HepG2 (cell line): ENCODE measurements around the gene C21orf58. TPM values are rescaled to one million over a fixed set of nuclear protein-coding genes. Genes with fewer than 3 reads are reported as not detected.

ENCODE experiments used
- HHEX ChIP-seq: IDR thresholded peaks from 2 replicates; pipeline ENCODE4 v1.6.1; 2016; ENCODE audit warnings: control low read depth
- MTF1 ChIP-seq: sonication (generic); formaldehyde crosslinking; IDR thresholded peaks from 2 replicates; pipeline ENCODE4 v1.5.0; 2020; ENCODE audit warnings: missing genetic modification reagents
- RERE ChIP-seq: IDR thresholded peaks from 2 replicates; pipeline ENCODE4 v1.6.1; 2016; ENCODE audit warnings: low read depth, missing genetic modification reagents, missing compliant biosample characterization
- ZNF281 ChIP-seq: sonication (generic); formaldehyde crosslinking; IDR thresholded peaks from 2 replicates; pipeline ENCODE4 v1.4.0; 2020; ENCODE audit warnings: missing genetic modification reagents, borderline replicate concordance
- ZNF879 ChIP-seq: sonication (generic); formaldehyde crosslinking; IDR thresholded peaks from 2 replicates; pipeline ENCODE4 v1.8.1; 2023; ENCODE audit warnings: missing genetic modification reagents
- polyA plus RNA-seq, 8 experiments: library from polyadenylated mRNA; depleted of rRNA in 3 of 8; stranded (reverse) in 7 of 8; unstranded in 1 of 8; fragments of >200 nt; fragmentation: Illumina TruSeq in 4 of 8; extraction: Trizol in 4 of 8; gene quantifications; 2 replicates each; pipeline versions ENCODE4 v1.2.1 to v1.2.3, GENCODE V29; 2011 to 2016; ENCODE audit warnings: low read depth in 4 of 8, missing spikeins in 1 of 8, mixed read lengths in 1 of 8; ENCODE audit not compliant: insufficient read depth in 1 of 8
- total RNA-seq, 5 experiments: library from RNA; depleted of rRNA; stranded (reverse); fragments of >200 nt; fragmentation: Illumina TruSeq; extraction: Trizol; gene quantifications; 2 replicates each; pipeline ENCODE4 v1.2.3, GENCODE V29; 2016; ENCODE audit warnings: low read depth in 1 of 5
- TF ChIP-seq, protein P1 (sequence below): sonication (generic); formaldehyde crosslinking; IDR thresholded peaks from 2 replicates; pipeline ENCODE4 v1.8.1; 2023; ENCODE audit warnings: mild to moderate bottlenecking, missing genetic modification reagents, borderline replicate concordance
- TF ChIP-seq, protein P2 (sequence below): sonication (generic); formaldehyde crosslinking; IDR thresholded peaks from 2 replicates; pipeline ENCODE4 v1.5.0; 2020; ENCODE audit warnings: missing genetic modification reagents
- TF ChIP-seq, protein P3 (sequence below): sonication (generic); formaldehyde crosslinking; IDR thresholded peaks from 2 replicates; pipeline ENCODE4 v1.4.0; 2020; ENCODE audit warnings: missing genetic modification reagents
- TF ChIP-seq, protein P4 (sequence below): sonication (generic); formaldehyde crosslinking; IDR thresholded peaks from 2 replicates; pipeline ENCODE4 v1.4.0; 2020; ENCODE audit warnings: missing genetic modification reagents
- TF ChIP-seq, protein P5 (sequence below): sonication (generic); formaldehyde crosslinking; IDR thresholded peaks from 2 replicates; pipeline ENCODE4 v1.5.0; 2020; ENCODE audit warnings: mild to moderate bottlenecking, missing genetic modification reagents

The C21orf58 gene
- total and polyA plus RNA-seq, 2 of the 13 experiments (the other 11 are each of a cell fraction or from before 2014, with no cell fraction given): 3.5 to 6.8 TPM

- peak; percentile 71; the same call in 1 of the 2 replicates for TF ChIP-seq ZNF281
- TF ChIP-seq HHEX (CRISPR knock-in tag): no peak
- TF ChIP-seq, protein P1, sequence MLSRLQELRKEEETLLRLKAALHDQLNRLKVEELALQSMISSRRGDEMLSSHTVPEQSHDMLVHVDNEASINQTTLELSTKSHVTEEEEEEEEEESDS: 0 out of 2 replicates have a peak, but pooled peaks have one; percentile 1
- TF ChIP-seq, protein P2, sequence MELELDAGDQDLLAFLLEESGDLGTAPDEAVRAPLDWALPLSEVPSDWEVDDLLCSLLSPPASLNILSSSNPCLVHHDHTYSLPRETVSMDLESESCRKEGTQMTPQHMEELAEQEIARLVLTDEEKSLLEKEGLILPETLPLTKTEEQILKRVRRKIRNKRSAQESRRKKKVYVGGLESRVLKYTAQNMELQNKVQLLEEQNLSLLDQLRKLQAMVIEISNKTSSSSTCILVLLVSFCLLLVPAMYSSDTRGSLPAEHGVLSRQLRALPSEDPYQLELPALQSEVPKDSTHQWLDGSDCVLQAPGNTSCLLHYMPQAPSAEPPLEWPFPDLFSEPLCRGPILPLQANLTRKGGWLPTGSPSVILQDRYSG (CRISPR knock-in tag): peak; percentile 21; the same call in 1 of the 2 replicates
- TF ChIP-seq, protein P3, sequence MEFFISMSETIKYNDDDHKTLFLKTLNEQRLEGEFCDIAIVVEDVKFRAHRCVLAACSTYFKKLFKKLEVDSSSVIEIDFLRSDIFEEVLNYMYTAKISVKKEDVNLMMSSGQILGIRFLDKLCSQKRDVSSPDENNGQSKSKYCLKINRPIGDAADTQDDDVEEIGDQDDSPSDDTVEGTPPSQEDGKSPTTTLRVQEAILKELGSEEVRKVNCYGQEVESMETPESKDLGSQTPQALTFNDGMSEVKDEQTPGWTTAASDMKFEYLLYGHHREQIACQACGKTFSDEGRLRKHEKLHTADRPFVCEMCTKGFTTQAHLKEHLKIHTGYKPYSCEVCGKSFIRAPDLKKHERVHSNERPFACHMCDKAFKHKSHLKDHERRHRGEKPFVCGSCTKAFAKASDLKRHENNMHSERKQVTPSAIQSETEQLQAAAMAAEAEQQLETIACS (CRISPR knock-in tag): no peak
- TF ChIP-seq, protein P4, sequence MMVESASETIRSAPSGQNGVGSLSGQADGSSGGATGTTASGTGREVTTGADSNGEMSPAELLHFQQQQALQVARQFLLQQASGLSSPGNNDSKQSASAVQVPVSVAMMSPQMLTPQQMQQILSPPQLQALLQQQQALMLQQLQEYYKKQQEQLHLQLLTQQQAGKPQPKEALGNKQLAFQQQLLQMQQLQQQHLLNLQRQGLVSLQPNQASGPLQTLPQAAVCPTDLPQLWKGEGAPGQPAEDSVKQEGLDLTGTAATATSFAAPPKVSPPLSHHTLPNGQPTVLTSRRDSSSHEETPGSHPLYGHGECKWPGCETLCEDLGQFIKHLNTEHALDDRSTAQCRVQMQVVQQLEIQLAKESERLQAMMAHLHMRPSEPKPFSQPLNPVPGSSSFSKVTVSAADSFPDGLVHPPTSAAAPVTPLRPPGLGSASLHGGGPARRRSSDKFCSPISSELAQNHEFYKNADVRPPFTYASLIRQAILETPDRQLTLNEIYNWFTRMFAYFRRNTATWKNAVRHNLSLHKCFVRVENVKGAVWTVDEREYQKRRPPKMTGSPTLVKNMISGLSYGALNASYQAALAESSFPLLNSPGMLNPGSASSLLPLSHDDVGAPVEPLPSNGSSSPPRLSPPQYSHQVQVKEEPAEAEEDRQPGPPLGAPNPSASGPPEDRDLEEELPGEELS (CRISPR knock-in tag): 0 out of 2 replicates have a peak, but pooled peaks have one; percentile 9
- TF ChIP-seq ZNF879 (CRISPR knock-in tag): no peak
- no peak for TF ChIP-seq RERE
- peak; percentile 53; the same call in 1 of the 2 replicates for TF ChIP-seq MTF1 (CRISPR knock-in tag)
- TF ChIP-seq, protein P5, sequence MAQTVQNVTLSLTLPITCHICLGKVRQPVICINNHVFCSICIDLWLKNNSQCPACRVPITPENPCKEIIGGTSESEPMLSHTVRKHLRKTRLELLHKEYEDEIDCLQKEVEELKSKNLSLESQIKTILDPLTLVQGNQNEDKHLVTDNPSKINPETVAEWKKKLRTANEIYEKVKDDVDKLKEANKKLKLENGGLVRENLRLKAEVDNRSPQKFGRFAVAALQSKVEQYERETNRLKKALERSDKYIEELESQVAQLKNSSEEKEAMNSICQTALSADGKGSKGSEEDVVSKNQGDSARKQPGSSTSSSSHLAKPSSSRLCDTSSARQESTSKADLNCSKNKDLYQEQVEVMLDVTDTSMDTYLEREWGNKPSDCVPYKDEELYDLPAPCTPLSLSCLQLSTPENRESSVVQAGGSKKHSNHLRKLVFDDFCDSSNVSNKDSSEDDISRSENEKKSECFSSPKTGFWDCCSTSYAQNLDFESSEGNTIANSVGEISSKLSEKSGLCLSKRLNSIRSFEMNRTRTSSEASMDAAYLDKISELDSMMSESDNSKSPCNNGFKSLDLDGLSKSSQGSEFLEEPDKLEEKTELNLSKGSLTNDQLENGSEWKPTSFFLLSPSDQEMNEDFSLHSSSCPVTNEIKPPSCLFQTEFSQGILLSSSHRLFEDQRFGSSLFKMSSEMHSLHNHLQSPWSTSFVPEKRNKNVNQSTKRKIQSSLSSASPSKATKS: no peak
These were observed 861 bp upstream of the C21orf58 start (continued) for GRCh38 chr21:46324390-46325072.
